HG02623 (cell line): Measurements from ENCODE around the gene PCDH18.

Experiments used
- ATAC-seq: cut with Tn5 transposase; IDR thresholded peaks from one replicate; pipeline ENCODE4 v1.9.1; 2021; ENCODE audit warnings: moderate library complexity; ENCODE audit not compliant: unreplicated experiment

Gene PCDH18

DNA sequence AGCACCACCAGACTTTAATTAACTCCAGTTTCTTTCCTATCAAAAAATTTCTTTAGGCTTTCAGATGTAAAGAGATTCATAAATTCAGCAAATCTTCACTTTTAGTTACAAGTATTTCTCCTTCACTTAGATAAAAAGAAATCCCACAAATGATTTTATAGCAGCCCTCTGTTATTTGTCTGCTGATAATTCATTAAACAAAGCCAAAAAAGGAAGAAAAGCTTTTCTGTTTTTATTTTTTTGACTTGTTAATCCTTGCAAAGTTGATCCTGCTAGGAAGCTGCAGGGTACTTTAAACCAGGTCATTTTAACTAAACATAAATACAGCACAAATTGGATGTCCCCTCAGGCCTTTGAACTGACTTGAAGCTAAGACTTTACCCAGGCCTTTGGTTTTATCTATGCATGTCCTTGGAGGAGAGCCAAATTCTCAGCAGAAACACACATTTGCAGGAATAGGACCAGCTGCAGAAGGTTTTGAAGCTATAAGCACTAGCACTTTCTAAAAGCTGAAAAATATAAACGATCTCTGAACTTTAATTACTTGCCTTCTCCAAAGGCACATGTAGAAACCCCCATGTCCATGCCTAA, 57.5 kb downstream of the PCDH18 start:
- ATAC-seq, result no peak

DNA sequence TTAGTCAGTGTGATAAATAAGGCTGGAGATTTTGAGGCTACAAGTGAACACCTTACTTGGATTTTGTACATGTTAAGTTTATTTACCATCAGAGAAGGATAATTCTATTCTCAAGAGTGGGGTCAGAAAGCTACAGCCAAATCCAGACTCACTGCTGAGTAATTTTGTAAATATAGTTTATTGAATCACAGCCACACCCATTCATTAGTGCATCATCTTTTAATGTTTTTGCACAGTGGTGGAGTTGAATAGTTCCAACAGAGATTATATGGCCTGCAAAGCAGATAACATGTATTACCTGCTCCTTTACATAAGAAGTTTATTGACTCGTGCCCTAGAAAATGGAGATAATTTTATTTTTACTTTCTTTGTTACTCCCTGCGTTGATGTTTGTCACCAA, 60.4 kb downstream of the PCDH18 start:
- no peak for ATAC-seq

DNA sequence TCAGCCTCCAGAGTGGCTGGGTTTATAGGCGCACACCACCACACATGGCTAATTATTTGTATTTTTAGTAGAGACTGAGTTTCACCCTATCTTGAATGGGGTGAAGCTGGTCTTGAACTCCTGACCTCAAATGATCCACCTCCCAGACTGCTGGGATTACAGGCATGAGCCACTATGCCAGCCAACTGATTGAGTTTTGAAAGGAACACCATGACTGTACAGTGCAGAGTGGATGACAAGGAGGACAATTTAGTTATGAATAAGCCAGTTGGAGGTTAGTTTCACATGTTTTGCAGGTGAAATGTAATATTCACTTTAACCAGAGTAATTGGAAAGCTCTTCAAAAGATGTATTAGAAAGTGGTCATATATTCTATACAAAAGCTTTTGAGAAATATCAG, 60.8 kb downstream of the PCDH18 start:
- no peak for ATAC-seq

DNA sequence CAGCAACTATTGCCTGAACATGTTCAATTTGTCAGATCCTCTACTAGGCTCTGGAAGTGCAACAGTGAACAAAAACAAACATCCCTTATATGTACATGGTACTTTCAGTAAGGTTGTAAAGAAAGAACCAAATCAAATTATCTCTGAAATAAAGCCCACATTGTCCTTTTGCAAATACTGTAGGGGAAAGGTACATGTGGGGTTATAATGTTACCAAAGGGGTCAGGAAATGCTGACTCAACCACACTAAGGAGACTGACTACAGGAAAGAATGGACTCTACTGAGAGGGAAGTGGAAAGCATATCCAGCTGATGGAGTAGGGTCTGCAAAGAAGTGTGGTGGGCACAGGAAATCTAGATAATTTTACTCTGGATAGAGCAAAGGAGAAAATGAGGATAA, 61.5 kb downstream of the PCDH18 start:
- no peak for ATAC-seq
